EL (cell line): ENCODE results near the gene SEMA3A.
A peak's percentile ranks its signal among the peaks of the same experiment; 100 is the strongest.
"Not testable (repeated sequence)": the region's sequence is repeated elsewhere in the genome, so short reads cannot be mapped to it uniquely, and the experiment has no call there.

Experiments
- DNase-seq: peaks from one replicate; pipeline ENCODE4 v3.0.0-alpha.2; 2016

Gene SEMA3A

DNA sequence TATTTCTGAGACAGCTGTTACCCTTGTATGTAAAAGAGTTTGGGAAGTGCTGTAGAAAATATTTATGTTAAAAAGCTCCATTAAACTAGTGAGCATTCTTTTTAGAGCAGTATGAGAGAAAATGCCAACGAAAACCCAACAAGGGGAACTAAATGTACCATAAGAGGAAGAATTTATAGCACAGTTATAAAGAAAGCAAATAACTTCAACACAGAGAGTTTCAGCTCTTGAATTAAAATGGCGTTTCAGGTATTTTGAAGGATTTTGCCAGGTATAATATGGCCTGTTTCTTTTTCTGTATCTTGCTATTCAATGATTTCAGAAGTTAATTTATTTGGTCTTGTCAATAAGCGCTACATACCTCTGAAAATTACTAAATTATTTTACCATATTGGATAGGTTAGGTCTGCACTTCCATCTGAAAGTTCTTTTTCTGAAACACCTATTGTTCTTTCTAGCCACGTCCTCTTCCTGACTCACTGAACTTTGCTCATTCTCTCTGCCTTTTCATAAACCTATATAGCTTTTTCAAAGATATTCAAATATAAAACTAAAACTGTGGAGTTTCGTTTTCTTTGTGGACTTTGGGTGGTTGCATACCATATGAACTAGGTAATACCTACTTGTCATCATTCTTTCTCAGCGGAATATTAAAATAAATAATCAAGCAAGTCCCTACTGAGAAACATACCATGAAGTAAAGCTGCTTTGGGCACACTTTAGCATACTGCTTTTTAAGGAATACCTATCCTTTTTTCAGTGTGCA lies 136.1 kb downstream of the SEMA3A start:
- DNase-seq, result peak; percentile 66

DNA sequence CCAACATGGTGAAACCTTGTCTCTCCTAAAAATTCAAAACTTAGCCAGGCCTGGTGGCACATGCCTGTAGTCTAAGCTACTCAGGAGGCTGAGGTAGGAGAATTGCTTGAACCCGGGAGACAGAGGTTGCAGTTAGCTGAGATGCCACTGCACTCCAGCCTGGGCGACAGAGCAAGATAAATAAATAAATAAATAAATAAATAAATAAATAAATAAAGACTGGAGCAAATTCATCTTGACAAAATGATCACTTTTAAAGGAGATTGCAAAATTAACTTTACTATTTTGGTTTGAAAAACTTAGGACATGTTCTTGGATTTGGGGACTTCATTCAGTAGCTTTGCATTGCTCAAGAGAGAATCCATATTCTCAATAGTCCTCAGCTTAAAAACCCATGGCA lies 137.0 kb downstream of the SEMA3A start:
- DNase-seq, result no peak

DNA sequence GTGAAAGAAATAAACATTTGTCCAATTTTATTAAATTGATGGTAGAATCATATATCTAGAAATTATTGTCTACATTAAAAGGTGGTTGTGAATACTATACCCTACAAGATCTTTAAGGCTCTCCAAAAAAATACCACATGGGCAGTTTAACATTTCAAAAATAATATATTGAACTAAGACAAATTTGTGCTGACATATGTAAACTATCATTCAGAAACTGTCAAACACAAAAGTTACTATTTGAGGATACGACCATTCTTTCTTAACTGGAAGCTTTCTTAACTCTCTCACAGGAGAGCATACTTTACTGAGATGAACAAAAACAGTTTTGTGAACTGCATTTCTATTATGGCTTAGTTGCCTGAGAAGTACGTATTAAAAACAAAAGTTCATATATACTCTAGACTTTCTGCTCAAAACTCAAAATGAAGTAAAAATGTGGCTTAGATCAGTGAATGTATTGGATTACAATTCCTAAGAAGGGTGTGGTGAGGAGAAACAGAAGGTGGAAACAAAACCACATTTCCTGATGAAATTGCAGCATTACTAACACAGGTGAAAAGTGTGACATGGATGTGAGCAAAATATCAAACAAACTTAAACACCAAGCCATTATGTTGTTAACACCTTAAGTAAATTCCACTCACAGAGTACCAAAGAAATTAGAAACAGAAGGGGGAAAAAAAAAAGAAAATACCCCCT lies 138.5 kb downstream of the SEMA3A start:
- no peak for DNase-seq

DNA sequence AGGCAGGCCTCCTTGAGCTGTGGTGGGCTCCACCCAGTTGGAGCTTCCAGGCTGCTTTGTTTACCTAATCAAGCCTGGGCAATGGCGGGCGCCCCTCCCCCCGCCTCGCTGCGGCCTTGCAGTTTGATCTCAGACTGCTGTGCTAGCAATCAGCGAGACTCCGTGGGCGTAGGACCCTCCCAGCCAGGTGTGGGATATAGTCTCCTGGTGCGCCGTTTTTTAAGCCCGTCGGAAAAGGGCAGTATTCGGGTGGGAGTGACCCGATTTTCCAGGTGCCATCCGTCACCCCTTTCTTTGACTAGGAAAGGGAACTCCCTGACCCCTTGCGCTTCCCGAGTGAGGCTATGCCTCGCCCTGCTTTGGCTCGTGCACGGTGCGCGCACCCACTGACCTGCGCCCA lies 139.4 kb downstream of the SEMA3A start:
- DNase-seq, result not testable (repeated sequence)

DNA sequence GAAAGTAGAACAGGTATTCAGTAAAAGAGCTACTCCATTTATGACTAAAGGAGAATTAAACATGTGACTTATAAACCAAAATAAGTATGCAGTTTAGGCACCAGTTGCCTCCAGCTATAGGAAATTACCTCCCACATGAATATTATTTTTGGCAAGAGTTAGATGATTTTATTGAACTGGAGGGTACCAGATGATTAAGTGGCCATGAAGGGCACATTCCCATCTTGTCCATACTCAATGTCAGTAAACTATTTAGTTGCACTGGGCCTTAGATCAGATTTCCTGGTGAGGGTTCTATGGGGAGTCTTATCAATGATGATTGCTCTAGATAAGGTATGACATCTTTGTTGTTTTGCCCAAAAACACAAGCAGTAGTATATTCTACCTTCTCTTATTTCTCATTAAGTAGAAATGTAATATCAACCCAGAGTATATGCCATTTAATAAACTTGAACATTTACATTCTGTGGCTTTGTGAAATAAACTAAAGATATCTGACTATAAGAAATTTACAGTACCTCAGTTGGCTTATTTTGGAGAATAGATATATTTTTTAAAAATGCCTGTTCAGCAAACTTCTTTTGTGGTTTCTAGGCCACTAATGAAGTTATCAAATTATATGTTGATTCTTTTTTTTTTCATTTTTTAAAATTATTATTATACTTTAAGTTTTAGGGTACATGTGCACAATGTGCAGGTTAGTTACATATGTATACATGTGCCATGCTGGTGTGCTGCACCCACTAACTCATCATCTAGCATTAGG lies 145.3 kb downstream of the SEMA3A start:
- peak; percentile 53 for DNase-seq

DNA sequence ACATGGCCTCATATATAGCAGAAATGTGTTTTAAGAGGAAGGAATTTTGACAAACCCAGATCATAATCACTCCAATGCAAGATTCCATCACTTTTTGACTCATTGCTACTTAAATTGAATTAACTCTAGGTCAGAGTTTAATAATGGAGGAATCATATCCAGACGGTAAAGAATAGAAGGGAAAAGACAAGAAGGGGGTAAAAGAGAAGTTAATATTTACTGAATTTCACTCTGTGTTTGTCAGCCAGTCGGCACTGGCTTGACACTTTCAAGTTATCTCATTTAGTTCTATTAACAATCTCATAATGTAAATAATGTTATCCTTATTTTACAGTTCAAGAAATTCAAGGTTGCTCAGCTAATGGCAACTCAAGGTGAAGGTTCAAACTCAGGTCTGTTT lies 147.5 kb downstream of the SEMA3A start:
- no peak for DNase-seq

DNA sequence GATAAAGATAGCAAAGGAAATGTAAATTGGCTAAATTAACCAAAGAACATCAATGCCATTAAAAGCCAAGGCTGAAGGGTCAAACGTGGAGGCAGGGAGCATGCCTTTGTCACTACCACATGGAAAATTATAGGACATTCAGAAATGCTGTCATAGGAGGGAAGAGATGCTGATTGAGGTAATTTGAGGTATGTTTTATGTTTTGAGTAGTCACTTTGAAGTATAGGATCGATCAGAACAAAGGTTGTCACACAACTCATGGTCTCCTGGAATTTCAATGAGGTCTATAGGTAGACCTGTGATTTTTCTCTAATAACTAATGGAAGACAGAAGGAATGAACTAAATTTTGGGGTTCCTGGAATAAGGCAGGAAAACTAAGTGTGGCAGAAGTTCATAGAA lies 149.8 kb downstream of the SEMA3A start:
- DNase-seq, result no peak

DNA sequence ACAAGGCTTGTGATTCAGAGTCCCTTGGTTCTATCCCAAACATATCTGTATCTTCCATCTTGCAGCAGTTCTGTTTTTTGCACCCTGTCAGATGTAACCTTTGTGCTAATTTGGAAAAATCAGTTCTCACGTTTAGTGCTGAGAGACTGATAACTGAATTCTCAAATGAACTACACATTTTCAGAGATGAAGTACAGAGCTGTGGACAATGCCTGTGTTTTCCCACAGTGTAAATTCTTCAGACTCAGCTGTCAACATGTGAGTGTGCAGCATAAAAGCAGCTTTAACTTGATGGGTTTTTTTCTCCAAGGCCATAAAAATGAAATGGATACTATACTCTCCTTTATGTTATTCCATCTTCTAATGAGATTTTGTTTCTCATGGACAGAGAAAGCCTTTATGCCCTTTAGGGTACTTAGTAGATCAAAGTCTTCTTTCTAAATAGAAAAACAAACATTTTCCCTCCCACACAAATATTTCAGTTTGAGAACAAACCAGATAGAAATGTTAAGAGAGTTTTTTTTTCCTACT lies 150.9 kb downstream of the SEMA3A start:
- no peak for DNase-seq

DNA sequence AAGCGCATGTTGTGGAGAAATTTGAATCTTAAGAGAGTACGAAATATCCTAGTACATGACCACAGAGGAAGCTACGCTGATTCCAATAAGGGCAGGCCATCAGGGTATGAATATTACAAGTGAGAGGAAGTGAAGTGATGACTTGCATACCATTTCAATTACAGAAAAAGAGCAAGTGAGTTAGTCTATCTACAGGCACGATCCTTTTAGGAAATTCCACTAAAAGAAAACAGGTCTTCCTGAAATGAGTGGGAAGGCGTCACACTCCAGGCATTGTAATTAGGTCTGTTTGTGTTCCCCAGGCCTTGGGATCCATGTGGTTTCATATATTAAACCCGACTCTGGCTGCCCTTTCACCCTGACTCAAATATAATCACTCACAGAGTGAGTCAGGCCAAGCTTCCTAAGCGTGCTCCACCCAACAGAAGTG lies 152.5 kb downstream of the SEMA3A start:
- DNase-seq, result peak; percentile 94

DNA sequence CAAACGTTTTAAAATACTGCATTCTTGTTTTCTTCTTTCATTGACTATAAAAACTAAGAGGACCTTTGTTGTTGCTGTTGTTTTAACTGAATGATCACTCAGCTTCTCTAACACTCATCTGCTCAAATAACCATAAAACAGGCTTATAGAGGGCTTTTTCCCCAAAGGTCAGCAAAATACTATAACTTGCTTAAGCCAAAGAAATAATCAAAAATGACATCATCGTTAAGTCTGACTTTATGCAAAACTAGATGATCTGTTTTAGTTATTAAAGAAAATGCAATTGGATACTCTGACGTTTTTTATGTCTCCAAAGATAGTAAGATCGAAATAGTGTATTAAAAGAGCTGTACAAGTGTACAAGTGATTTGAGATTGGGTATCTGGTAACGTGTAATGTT lies 152.9 kb downstream of the SEMA3A start:
- no peak for DNase-seq

DNA sequence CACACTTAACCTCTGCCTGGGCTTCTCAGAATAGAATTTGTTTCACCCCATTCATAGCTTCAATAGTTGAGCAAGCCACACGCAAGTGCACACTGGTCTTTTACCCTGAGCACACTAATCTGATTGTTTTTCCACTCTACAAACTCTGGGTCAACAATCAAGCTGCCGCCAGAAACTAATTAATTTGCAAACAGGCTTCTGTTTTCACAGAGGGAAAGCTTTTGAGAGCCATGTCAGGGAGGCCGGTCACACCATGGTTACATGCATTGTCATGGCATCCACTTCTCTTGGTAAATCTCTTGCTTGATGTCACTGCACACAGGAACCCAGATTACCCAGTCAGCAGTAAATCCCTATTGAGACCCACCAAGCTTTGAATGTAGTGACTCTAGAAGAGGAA lies 154.2 kb downstream of the SEMA3A start:
- no peak for DNase-seq

DNA sequence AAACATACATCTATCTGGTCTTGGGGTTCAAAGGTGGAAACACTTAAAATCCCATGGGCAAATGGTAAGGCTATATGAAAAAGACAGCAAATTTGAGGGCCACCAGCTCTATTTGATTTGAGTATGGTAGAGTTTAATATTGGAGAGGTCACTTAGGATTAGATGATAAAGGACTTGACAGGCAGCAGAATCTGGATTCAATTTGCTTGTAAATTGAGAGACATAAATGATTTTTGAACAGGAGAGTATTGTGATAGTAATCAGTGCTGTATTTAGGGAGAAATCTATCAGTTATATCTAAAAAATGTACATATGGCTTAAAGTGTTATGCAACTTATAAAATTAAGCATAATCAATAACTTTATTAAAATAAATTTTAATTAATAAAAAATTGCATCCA lies 155.2 kb downstream of the SEMA3A start:
- no peak for DNase-seq

DNA sequence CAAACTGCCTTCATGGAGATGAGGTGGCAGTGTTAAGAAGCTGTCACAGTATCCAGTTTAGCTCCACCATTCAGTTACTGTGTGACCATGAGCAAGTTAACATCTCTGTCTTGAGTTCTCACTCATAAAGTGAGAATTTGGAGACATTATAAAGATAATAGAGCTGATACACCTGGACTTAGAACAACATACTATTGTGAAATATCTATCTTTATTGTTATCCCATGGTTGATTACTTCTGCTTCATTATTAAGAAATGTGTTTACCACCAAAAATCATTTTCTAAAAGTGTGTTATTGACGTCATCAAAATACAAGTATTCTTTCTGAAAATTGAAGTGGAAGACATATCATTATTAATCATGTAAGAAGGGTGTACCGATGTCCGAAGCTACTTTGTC lies 166.9 kb downstream of the SEMA3A start:
- no peak for DNase-seq

DNA sequence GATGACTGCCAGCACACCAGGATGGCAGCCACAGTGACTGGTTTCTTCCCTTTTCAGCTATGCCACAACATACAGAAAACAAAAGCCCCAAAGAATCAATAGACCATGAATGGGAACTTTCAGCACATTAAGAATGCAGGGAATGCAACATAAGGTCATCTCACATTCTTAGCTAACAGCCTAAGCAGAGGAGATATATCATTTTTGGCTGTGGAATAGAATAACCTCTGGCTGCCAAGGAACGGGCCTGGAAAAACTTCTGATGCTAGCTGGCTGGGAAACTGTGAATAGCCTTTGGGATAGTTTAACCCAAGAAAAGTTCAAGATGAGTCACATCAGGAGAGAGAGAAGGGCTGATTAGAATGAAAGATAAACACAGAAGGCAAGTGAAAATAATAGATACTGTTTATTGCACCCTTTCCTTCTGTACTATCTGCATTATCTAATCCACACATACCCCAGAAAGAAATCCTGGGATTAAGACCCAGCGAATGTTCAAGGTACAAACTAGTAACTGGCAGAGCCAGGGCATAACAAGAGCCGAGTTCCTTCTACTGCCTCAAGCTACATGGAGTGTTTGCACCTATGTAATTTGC lies 169.2 kb downstream of the SEMA3A start:
- peak; percentile 99 for DNase-seq

DNA sequence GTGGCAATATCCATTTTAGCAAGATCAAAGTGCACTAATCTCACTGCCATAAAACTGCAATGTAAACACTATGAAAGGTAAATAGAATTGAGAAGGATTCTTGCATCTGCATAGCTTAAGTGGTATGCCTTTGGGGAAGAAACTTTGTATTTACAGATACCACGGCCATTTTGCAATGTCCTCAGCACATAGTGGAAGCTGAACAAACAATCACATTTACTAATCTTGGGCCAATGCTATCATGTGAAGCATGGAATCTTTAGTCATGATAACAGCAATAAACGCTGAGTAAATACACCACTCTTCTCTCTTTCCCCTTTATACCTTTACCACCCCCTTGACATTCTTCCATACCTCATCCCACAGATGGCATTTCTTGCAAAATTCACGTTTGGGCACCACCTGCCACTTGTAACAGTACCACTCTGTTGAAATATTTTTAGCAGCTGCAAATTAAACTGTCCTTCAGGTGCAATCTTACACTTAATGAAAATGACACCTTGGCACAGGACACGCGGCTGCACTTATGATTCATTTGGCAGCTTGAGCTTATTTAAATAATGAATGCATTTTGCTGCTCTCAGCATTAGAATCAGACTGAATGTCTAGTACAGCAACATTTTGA lies 171.8 kb downstream of the SEMA3A start:
- peak; percentile 8 for DNase-seq

DNA sequence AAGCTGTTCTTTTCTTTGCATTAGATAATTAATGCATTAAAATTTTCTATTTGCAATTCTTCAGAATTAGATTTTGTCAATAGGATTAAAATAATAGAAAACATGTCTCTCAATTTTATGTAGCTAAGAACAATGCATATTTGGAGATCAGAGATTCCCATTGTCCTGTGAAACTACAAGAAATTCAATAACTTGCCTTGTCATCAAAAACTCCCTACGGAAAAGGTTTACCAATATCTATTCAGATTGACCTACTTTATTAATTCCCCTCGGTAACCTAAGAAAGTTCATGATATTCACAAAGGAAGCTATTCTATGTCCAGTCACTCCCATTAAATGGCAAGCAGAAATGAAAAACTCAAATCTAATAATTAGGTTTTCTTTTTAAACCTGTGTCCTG lies 172.6 kb downstream of the SEMA3A start:
- DNase-seq, result no peak

DNA sequence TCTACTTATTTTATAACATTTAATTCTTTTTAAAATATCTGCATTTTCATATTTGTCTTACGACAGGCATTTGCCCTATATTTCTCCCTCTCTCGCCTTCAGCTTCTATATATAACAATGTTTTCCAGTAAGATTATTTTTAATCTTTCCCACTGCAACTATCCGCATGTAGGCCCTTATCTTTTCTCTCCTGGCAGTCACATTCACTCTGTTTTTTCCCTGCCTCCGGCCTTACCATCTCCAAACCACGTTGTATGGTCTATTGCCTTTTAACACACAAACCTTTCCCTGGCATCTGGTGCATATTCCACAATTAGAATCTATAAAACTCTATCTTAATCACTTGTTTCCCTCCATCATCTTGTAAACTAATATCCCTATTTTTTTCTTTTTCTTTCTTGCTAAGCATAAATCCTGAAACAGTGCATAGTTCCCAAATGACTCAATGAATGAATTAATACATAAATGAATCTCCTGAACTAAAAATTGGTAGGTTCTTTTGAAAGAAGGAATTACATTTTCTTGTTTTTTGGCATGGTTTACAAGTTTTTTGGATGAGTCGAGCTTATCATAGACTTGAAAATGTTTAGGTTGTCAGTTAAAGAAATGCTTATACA lies 173.2 kb downstream of the SEMA3A start:
- peak; percentile 40 for DNase-seq

DNA sequence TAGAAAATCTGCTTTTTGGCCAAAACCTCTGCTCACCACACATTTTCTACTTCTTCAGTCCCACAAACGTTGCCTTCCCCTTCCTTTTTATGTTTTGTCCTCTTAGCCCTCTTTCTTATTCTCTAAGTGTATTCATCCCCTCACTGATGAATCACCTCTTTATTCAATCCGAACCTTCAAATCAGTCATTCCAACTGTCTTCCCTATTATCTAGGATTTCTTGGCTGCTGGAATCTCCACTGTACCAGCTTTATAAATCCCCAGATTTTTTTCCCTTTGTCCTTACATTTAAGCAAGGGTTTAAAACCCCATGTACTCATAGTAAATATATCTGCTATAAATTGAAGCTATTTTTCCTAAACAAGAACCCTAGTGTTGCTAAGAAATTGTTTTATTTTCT lies 176.9 kb downstream of the SEMA3A start:
- DNase-seq, result no peak

DNA sequence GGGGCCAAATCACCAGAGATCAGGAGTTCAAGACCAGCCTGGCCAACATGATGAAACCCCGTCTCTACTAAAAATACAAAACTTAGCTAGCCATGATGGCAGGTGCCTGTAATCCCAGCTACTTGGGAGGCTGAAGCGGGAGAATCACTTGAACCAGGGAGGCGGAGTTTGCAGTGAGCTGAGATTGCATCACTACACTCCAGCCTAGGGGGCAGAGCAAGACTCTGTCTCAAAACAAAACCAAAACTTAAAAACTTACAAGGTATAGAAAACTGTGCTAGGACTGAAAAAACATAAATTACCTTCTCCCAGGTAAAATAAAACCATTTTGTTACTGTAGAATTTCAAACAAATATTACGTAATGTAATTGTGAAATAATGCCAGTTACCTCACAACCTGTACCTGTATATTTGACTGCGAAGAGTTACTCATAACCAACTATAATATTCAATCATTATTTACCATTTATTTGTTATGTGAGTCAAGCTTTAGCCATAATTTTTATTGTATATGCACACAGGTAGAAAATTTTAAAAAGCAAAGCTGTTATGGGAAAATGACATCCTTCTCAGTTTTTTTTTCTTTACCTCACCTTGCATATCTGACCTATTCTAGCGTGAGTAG lies 180.9 kb downstream of the SEMA3A start:
- no peak for DNase-seq

DNA sequence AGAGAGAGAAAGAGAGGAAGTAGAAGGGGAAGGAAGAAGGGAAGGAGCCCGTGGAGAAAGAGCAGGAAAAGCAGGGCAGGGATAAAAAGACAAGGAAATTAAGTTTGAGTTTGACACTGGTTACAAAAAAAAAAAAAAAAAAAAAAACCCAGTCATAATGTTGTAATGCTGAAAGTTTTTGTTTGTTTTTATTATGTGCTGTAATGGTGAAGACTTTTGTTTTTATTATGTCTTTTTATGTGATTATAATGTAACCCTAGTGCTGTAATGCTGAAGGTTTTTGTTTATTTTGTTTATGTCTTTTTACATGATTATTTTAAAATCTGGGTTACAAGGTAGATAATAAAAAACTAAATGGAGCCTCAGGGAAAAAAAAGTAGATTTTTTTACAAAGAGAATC lies 184.8 kb downstream of the SEMA3A start:
- no peak for DNase-seq

DNA sequence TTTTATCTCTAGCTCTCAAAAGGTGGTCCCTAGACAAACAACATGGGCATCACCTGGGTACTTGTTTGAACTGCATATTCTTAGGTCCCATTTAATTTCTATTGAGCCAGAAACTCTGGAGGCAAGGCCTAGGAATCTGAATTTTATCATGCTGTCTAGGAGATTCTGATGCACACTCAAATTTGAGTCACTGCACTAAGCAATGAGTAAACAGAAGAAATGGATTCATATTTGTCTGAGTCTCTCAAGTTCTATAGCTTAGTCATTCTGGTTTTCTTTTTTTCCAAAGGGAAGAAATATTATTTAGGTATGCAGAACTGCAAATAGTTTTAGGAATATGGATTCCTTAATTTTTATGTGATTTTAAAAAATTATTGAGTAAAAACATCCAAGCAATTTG lies 185.5 kb downstream of the SEMA3A start:
- DNase-seq, result peak; percentile 14

DNA sequence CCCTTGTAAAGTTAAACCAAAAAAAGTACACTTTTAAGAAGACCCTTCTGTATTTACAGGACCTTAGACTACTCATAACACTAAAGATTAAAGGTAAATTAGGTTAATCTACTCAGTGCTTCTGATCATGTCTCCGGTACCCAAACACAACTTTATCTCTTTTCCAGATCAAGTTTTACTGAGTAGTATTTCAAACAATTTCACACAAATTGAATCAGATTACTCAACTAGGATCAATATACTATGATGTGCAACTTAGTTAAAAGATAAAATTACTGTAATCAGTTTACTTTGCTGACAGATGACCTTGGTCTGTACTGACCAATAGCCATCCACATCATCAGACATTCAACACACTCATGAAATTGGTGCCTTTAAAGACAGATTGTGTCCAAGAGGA lies 191.4 kb downstream of the SEMA3A start:
- no peak for DNase-seq
